Epithelial cell of alveolus of lung (primary cell): Measurements from ENCODE around the gene PTK7. TPM values are rescaled to one million over a fixed set of nuclear protein-coding genes. Genes with fewer than 3 reads are reported as not detected.

Source experiments
- total RNA-seq: library from RNA; depleted of rRNA; stranded (reverse); fragments of >200 nt; gene quantifications from 2 replicates; pipeline ENCODE4 v1.2.1, GENCODE V29; 2015

The PTK7 gene
- total RNA-seq = 144 and 240 TPM in 2 replicates

GRCh38 chr6:43075670-43076463 is at the start of gene PTK7:
PTK7 (plus strand) TSS chr6:43076314; CDS start chr6:43076489, 175 bp downstream.

DNA sequence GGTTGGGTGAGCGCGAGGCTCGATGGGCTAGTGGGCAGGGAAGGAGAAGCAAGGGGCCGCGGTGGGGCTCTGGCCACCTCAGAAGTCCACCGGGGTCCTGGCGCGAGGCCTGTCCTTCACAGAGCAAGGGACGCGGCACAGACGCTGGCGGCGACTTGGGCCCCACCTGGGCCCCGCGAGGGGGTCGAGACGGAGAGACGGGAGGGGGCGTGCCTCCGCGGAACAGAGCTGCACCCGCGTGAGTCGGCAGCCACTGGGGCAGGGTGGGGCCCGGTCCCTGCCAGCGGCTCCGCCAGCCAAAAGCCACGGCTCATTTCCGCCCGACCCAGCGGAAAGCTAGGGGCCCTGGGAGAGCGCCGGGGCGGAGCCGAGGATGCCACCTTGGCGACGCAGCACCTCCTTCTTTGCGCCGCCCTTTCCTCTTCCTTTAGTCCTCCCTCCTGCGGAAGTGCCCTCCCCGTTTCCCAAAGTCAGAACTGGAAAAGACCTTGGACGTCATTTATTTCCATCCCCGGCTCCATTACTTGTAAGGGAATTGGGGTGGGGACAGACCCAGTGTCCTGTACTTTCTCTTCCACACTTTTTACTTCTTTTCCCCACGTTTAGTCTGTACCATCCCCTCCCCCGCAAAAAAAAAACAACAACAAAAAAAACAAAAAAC is 22.4 kb upstream of the PTK7 start, which contains the start of gene CUL7:
TSS of gene CUL7 (minus strand) at position 307 of the 661 bp plus-strand sequence. CDS start 1,063 bp downstream, outside the sequence.

GRCh38 chr6:43059168-43060033 is 16.7 kb upstream of the PTK7 start, which contains the start of the genes KLC4 and MRPL2:
KLC4 (plus strand) TSS chr6:43059631; CDS start chr6:43061336, 1,705 bp downstream.
MRPL2 (minus strand) TSS chr6:43059434; CDS start chr6:43059381, 53 bp downstream.

GRCh38 chr6:43170931-43171706 is 95.0 kb downstream of the PTK7 start, which contains the start of gene SRF:
SRF (plus strand) TSS chr6:43171269; CDS start chr6:43171657, 388 bp downstream.

DNA sequence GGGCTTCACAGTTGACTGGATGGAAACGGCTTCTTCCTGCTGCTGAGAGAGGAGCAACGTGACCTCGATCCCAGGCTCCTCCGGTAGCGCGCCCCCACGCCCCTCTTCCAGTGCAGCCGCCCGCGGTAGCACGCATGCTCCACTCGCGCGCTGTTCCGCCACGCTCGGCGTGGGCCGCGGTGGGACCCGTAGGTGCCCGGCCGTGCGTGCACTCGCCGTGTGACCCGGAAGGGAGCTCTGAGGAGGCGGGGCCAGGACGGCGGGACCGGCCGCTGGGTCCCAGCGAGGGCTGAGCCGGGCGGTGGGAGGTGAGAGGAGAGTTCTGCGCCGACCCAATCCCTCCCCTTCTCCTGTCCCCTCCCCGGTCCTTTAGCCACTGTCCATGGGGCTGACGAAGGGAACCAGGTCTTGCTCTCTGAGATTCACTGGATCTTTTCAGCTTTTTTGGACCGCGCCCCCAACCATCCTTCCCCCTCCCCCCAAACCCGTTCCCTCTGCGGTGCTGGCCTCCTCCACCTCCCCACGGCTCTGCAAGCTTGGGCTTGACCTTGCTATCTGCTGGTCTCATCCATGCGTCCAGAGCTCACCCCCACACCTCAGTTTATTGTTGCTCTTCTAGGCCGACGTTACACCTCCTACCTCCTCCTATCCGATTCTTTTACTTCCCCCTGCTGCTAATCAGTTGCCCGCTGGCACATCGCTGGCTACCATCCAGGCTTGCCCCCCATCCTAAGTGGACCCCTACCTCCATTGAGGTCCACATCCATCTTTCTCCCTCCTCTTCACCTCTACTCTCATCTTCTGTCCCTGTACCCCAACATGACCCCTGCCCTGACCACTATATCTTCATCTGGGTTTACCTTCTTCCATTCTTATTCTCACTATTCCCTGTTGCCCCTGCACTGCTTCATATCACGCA is 106.1 kb downstream of the PTK7 start, which contains the start of gene CUL9:
TSS of gene CUL9 (plus strand) at position 255 of the 919 bp plus-strand sequence. CDS start 2,115 bp downstream, outside the sequence.

Other genes with a start within 250 kb of the PTK7 start
- 104 and 121 TPM in 2 replicates for gene RPL7L1, start 196.7 kb upstream of the PTK7 start, total RNA-seq
- gene PTCRA, start 160.3 kb upstream of the PTK7 start, total RNA-seq = not detected in 2 replicates
- 30.5 and 54.6 TPM in 2 replicates for gene CNPY3, start 146.8 kb upstream of the PTK7 start, total RNA-seq
- gene GNMT, start 115.6 kb upstream of the PTK7 start, total RNA-seq = not detected in 2 replicates
- 16.5 and 60.2 TPM in 2 replicates for gene PEX6, start 97.1 kb upstream of the PTK7 start, total RNA-seq
- gene PPP2R5D, start 91.7 kb upstream of the PTK7 start, total RNA-seq = 40.9 and 50.6 TPM in 2 replicates
- gene MEA1, start 62.4 kb upstream of the PTK7 start, total RNA-seq = 43.7 and 94.3 TPM in 2 replicates
- 90.9 and 103 TPM in 2 replicates for gene KLHDC3, start 62.1 kb upstream of the PTK7 start, total RNA-seq
- gene RRP36, start 54.7 kb upstream of the PTK7 start, total RNA-seq = 56.5 and 88.6 TPM in 2 replicates
- 32.7 and 38.7 TPM in 2 replicates for gene CUL7, start 22.5 kb upstream of the PTK7 start, total RNA-seq
- gene MRPL2, start 16.9 kb upstream of the PTK7 start, total RNA-seq = 35.9 and 41.3 TPM in 2 replicates
- 11.2 and 14.7 TPM in 2 replicates for gene KLC4, start 16.7 kb upstream of the PTK7 start, total RNA-seq
- gene SRF, start 95.0 kb downstream of the PTK7 start, total RNA-seq = 15.6 and 33.6 TPM in 2 replicates
- 12.2 and 15.9 TPM in 2 replicates for gene CUL9, start 105.9 kb downstream of the PTK7 start, total RNA-seq
- 103 and 117 TPM in 2 replicates for gene DNPH1, start 153.2 kb downstream of the PTK7 start, total RNA-seq
- gene TTBK1, start 167.2 kb downstream of the PTK7 start, total RNA-seq = not detected in 2 replicates
- not detected in 2 replicates for gene SLC22A7, start 221.9 kb downstream of the PTK7 start, total RNA-seq
- not detected in 2 replicates for gene CRIP3, start 232.5 kb downstream of the PTK7 start, total RNA-seq